G401 (cell line): ENCODE data around the gene GABRP. TPM values are rescaled to one million over a fixed set of nuclear protein-coding genes. Genes with fewer than 3 reads are reported as not detected.
"Not testable (repeated sequence)": the region's sequence is repeated elsewhere in the genome, so short reads cannot be mapped to it uniquely, and the experiment has no call there.

ENCODE experiments used
- DNase-seq: peaks from one replicate; pipeline ENCODE4 v3.0.0-alpha.2; 2015; ENCODE audit warnings: low spot score
- in situ Hi-C: cut with HindIII; loops from 2 replicates; pipeline ENCODE4 v1.10.0; 2016; ENCODE audit warnings: low sequenced_read_pairs, mixed read lengths
- total RNA-seq: library from RNA; depleted of rRNA; stranded (reverse); fragments of >200 nt; shearing (Covaris generic); gene quantifications from 2 replicates; pipeline ENCODE4 v1.2.3, GENCODE V29; 2014

Gene GABRP
- total RNA-seq, 1 experiment from 2014 or later = not detected

GRCh38 chr5:170781946-170782345 is 1.6 kb upstream of the GABRP start:
- DNase-seq = no peak
- in situ Hi-C loops = no loop called here

- in situ Hi-C loops = no loop called here
These were observed 1.1 kb upstream of the GABRP start for GRCh38 chr5:170782438-170782837.

DNA sequence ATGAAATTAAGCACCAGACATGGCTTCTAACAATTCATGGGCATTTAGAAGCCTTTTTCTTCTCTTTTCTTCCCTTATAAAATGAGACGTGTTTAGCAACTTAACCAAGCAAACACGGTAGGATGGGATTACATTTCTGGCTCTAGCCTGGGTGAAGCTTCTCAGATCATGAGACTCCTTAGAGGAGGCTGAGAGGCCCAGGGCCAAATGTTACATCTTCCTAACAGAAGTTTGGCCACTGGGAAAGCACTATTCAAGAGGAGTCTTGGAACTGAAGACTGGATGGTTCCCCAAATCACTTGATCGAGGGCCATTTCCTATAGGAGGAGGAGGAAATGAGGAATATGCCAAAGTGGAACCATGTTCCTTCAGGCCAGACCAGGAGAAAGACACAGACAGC is 1.9 kb downstream of the GABRP start:
- in situ Hi-C loops = no loop called here
- DNase-seq = no peak

More at GRCh38 chr5:170782438-170782837, 1.1 kb upstream of the GABRP start:
- DNase-seq = no peak

- in situ Hi-C loops = no loop called here
- no peak for DNase-seq
These were observed 3.7 kb downstream of the GABRP start for GRCh38 chr5:170787216-170787615.

DNA sequence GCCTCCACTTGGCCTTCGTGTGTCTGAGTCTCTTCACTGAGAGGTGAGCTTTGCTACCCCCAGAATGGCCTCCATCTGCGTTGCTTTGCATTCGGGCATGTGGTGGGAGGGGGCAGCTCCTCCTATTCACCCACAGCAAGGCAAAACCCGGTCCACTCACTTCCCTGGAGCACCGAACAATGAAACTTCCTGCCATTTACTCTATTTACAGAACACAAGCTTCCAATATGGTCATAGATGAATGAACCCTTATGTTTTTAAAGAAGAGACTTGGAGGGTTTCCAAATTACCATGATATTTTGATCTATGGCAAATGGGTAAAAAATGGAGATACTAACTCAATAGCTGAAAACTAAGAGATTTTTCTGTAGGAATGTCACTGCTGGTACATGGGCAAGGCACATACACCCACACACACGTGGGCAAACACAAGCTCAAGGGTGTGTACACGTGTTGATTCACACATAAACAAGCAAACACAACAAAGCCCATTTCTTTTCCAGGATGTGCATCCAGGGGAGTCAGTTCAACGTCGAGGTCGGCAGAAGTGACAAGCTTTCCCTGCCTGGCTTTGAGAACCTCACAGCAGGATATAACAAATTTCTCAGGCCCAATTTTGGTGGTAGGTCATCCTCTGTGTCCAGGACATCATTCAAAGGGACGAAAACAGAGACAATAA is 5.2 kb downstream of the GABRP start:
- in situ Hi-C loops = no loop called here
- no peak for DNase-seq

DNA sequence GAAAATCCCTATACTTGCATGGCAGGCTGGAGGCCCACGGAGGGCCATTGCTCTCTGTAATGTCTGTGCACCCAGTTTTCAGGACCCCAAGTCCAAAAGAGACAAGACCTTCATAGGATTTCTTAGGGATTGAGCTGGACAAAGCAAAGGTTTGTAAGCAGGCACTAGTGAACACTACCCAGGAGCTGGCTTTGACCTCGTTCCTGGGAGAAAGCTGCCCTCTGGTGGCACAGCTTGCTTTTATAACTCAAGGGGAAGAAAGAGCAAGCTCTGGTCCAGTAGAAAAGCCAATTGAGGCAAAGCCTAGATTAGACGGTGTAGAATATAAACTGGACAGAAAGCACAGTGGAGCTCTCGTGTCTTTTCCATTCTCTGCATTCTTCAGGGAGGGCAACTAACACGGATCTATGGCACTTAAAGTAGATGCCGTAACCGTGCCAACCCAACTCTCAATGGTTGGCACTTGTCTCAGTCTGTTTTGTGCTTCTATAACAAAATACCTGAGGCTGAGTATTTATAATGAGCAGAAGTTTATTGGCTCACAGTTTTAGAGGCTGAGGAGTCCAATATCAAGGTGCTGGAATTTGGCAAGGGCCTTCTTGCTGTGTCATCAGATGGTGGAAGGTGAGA is 7.9 kb downstream of the GABRP start:
- in situ Hi-C loops = no loop called here
- peak; percentile 87 for DNase-seq

GRCh38 chr5:170792878-170793277 is 9.4 kb downstream of the GABRP start:
- in situ Hi-C loops = no loop called here
- no peak for DNase-seq

- no peak for DNase-seq
- in situ Hi-C loops = no loop called here
These were observed 11.6 kb downstream of the GABRP start for GRCh38 chr5:170795154-170795553.

DNA sequence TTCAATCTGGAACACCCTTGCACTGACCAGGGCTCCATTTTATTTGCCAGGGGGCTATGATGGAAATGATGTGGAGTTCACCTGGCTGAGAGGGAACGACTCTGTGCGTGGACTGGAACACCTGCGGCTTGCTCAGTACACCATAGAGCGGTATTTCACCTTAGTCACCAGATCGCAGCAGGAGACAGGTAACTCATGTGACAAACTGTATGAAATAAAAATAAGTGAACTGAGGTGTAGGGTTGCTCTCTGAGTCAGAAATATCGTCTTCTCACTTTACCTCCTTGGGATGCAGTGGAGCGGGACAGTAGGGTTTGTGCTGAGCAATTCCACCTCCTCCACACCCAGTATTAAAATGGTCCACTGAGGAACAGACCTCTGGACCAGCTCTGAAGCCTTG is 22.1 kb downstream of the GABRP start:
- in situ Hi-C loops = no loop called here
- no peak for DNase-seq

- DNase-seq = peak; percentile 61
- in situ Hi-C loops = no loop called here
These were observed 26.0 kb downstream of the GABRP start for GRCh38 chr5:170809551-170809950.

DNA sequence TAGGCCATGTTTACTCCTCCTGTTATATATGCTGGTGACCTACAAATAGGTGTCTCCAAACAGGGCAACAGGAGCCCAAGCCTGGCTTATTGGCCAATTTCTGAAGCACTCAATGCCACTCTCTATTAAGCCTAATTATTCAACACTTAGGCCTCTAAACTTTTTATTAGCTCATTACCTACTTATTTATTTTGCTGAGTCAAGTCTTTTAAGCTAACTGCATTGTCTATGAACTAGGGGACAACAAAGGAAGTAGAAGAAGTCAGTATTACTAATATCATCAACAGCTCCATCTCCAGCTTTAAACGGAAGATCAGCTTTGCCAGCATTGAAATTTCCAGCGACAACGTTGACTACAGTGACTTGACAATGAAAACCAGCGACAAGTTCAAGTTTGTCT is 28.2 kb downstream of the GABRP start:
- in situ Hi-C loops = no loop called here
- no peak for DNase-seq

GRCh38 chr5:170813231-170813630 is 29.7 kb downstream of the GABRP start:
- in situ Hi-C loops = no loop called here
- no peak for DNase-seq

GRCh38 chr5:170817195-170817594 is 33.7 kb downstream of the GABRP start:
- in situ Hi-C loops = no loop called here
- no peak for DNase-seq

- DNase-seq = no peak
- in situ Hi-C loops = no loop called here
These were observed 34.7 kb downstream of the GABRP start for GRCh38 chr5:170818232-170818631.

GRCh38 chr5:170819824-170820223 is 36.3 kb downstream of the GABRP start:
- peak; percentile 29 for DNase-seq
- in situ Hi-C loops = no loop called here

DNA sequence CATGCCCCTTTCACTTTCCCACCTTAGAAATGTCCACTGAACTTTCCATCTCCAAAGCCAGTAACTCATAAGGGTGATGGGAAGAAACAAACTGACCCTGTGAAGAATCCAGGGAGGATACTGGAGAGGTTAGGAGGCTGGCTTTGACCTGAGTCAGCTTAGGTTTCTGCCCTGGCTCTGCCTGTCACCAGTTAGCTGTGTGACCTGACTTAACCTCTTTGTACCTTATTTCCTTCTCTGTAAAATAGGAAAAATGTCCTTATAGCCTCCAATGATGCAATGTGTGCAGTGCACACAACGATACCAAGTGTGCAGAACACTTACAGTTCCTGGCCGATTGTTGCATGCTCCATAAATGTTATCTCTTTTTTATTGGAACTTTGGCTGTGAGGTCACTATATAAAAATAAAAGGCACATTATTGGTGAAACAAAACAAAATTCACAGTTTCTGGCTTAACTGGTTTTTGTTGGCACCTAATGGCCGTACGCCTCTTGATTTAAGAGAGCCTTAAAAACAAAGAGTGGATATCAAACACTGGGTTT is 37.8 kb downstream of the GABRP start:
- no peak for DNase-seq
- in situ Hi-C loops = no loop called here

DNA sequence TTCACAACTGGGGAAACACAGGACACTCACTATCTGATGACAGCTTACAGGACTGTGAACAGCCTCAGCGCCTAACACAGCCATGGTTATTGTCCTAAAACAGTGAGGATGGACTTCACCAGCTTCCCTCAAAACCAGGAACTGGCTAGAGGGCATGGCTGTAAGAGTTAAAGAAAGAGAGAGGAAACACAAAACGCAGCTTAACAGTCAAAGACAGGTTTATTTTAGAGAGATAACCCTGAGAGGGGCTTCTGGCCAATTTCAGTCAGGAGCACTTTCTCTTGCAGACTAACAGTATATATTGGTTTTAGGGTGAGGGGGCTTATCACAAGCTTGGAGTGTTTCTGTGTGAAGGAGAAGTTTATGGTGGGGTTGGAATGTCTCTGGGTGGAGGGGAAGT is 42.6 kb downstream of the GABRP start:
- in situ Hi-C loops = no loop called here

DNA sequence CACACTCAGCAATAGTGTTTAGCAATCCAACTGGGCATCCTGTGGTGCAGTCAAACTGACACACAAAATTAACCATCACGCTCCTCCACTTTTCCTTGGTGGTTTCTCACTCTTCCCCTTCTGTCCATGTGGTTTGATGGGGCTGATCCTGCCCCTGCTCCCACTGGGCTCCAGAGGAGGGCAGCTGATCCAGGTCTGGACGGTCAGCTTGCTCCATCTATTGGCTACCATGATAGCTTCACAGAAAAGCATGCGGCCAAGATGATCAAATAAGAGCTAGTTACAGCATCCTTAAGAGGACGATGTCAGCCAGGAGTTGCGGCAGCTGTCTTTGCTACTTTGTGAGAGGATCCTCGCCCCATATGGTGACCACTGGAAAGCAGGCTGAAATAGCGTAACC is 48.7 kb downstream of the GABRP start:
- in situ Hi-C loops = no loop called here
- DNase-seq = no peak

More for the DNA sequence above, 42.6 kb downstream of the GABRP start:
- DNase-seq = no peak

GRCh38 chr5:170833981-170834380 is 50.5 kb downstream of the GABRP start:
- in situ Hi-C loops = not testable (repeated sequence)

GRCh38 chr5:170836226-170836625 is 52.7 kb downstream of the GABRP start:
- in situ Hi-C loops = no loop called here
- no peak for DNase-seq

More at GRCh38 chr5:170833981-170834380, 50.5 kb downstream of the GABRP start:
- not testable (repeated sequence) for DNase-seq

- in situ Hi-C loops = no loop called here
- DNase-seq = no peak
These were observed 60.3 kb downstream of the GABRP start for GRCh38 chr5:170843870-170844269.
